SK-N-MC (cell line): ENCODE measurements around the gene PPP4R1.

Experiments
- EZH2 ChIP-seq: fragments of 200-600 bp; sonication (generic); IDR thresholded peaks from one replicate; pipeline ENCODE4 v1.6.1; 2017; ENCODE audit warnings: antibody characterized with exemption
- POLR2AphosphoS5 ChIP-seq: IDR thresholded peaks from 2 replicates; pipeline ENCODE4 v1.6.1; 2012; ENCODE audit warnings: mild to moderate bottlenecking, low read depth, low read length, borderline replicate concordance

GRCh38 chr18:9628984-9629383 is 14.6 kb upstream of the PPP4R1 start:
- no peak for TF ChIP-seq EZH2
- TF ChIP-seq POLR2AphosphoS5, result no peak
